H1 (cell line): ENCODE results near the gene DMXL1. TPM values are rescaled to one million over a fixed set of nuclear protein-coding genes. Genes with fewer than 3 reads are reported as not detected.

Experiments used
- ASH2L ChIP-seq: fragments of 200-600, 300-600 bp; sonication (generic); IDR thresholded peaks from one replicate; pipeline ENCODE4 v1.7.1; 2017; ENCODE audit warnings: low read length
- BCL11A ChIP-seq, 2 experiments: IDR thresholded peaks; one replicate each; pipeline ENCODE4 v1.6.1; 2011; ENCODE audit warnings: low read depth in 2 of 2, low read length in 2 of 2, mild to moderate bottlenecking in 2 of 2
- BRCA1 ChIP-seq: IDR thresholded peaks from 2 replicates; pipeline ENCODE4 v1.6.1; 2012; ENCODE audit warnings: low read depth, low read length, improper control_type of control experiment
- CHD7 ChIP-seq: fragments of 300-600 bp; sonication (generic); IDR thresholded peaks from 2 replicates; pipeline ENCODE4 v1.7.1; 2012; ENCODE audit warnings: low read length, moderate library complexity, mild to moderate bottlenecking, inconsistent platforms; ENCODE audit not compliant: insufficient replicate concordance
- CREB1 ChIP-seq: IDR thresholded peaks from 2 replicates; pipeline ENCODE4 v1.6.1; 2012; ENCODE audit warnings: inconsistent platforms
- GABPA ChIP-seq: IDR thresholded peaks from 2 replicates; pipeline ENCODE4 v1.6.1; 2011; ENCODE audit warnings: mild to moderate bottlenecking, low read length, moderate library complexity, borderline replicate concordance; ENCODE audit not compliant: insufficient read depth
- KDM4A ChIP-seq: IDR thresholded peaks from one replicate; pipeline ENCODE4 v1.7.1; 2012; ENCODE audit warnings: low read depth, mild to moderate bottlenecking, moderate library complexity, low read length, inconsistent platforms; ENCODE audit not compliant: severe bottlenecking
- POLR2A ChIP-seq, 2 experiments: IDR thresholded peaks; 1 replicate in 1 of 2; 2 replicates in 1 of 2; pipeline ENCODE4 v1.6.1; 2011; ENCODE audit warnings: low read depth in 2 of 2, low read length in 2 of 2, mild to moderate bottlenecking in 2 of 2; ENCODE audit errors: control extremely low read depth in 1 of 2
- SP2 ChIP-seq: IDR thresholded peaks from 2 replicates; pipeline ENCODE4 v1.6.1; 2012; ENCODE audit warnings: mild to moderate bottlenecking, low read length, inconsistent platforms
- SRF ChIP-seq: IDR thresholded peaks from 2 replicates; pipeline ENCODE4 v1.6.1; 2011; ENCODE audit warnings: mild to moderate bottlenecking, low read depth, low read length, moderate library complexity
- SUZ12 ChIP-seq: fragments of 200-600 bp; sonication (generic); IDR thresholded peaks from 2 replicates; pipeline ENCODE4 v1.6.1; 2012; ENCODE audit warnings: mild to moderate bottlenecking, inconsistent platforms, low read length, moderate library complexity, mixed read lengths
- ZNF274 ChIP-seq: IDR thresholded peaks from 2 replicates; pipeline ENCODE4 v1.7.0; 2012; ENCODE audit warnings: low read length, borderline replicate concordance; ENCODE audit errors: extremely low read depth
- polyA plus RNA-seq, 7 experiments: library from polyadenylated mRNA; depleted of rRNA in 3 of 7; stranded (reverse) in 5 of 7; unstranded in 2 of 7; fragments of >200 nt in 5 of 7; fragments of 200-250 nt in 2 of 7; gene quantifications; 1 replicate in 5 of 7; 2 replicates in 1 of 7; 4 replicates in 1 of 7; pipeline versions ENCODE4 v1.2.1 to v1.2.3, GENCODE V29; 2011 to 2013; ENCODE audit warnings: missing spikeins in 2 of 7, mixed read lengths in 2 of 7
- total RNA-seq: library from RNA; stranded (reverse); fragmentation: NEBNext Ultra II Directional; extraction: Animal tissue kit (Norgen Biotek cat#: 25700); gene quantifications from 2 replicates; pipeline ENCODE4 v1.2.1, GENCODE V29; 2021

Gene DMXL1
- total and polyA plus RNA-seq, 2 of the 8 experiments (the other 6 are each of a cell fraction or from before 2014, with no cell fraction given): 10.1 to 43.9 TPM

- no peak for TF ChIP-seq CHD7
- no peak for TF ChIP-seq SUZ12
- TF ChIP-seq KDM4A: no peak
- TF ChIP-seq GABPA: no peak
- TF ChIP-seq SRF: no peak
- TF ChIP-seq BCL11A (IDR thresholded peaks at IDR 0.05; ENCODE audit: low read depth in 2 of 2, low read length in 2 of 2): no peak
- TF ChIP-seq CREB1: no peak
- no peak for TF ChIP-seq BRCA1
- TF ChIP-seq SP2: no peak
- TF ChIP-seq POLR2A (IDR thresholded peaks at IDR 0.05; ENCODE audit: control extremely low read depth in 1 of 2, low read depth in 2 of 2, low read length in 2 of 2): no peak
- TF ChIP-seq ASH2L: no peak
- TF ChIP-seq ZNF274: no peak
These were observed 117.1 kb downstream of the DMXL1 start (continued) for GRCh38 chr5:119187776-119188529.
